Stimulated activated CD8-positive, alpha-beta memory T cell treated with anti-CD3 and anti-CD28 coated beads, Interleukin-7, amount 100 ng/mL, for 1 hour (primary cell): ENCODE measurements around the gene WNK2.

Source experiments
- DNase-seq, 2 donors: peaks; one replicate each; pipeline ENCODE4 v3.0.0-alpha.2; 2020; ENCODE audit warnings: low read depth in 2 of 2

The WNK2 gene

DNA sequence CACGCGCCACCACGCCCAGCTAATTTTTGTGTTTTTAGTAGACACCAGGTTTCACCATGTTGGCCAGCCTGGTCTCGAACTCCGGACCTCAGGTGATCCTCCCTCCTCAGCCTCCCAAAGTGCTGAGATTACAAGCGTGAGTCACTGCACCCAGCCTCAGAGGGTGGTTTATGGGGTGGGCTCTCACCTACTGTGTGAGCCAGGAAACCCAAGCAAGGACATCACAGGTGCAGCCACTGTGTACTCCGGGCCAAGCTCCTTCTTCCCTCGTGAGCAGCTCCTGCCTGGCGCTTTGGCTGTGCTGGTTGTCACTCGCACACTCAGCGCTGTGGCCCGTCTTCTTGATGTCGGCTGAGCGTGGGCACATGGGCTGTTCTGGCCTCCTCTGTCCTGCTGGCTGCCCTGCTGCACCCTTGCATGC is 70.1 kb downstream of the WNK2 start:
- no peak for DNase-seq

DNA sequence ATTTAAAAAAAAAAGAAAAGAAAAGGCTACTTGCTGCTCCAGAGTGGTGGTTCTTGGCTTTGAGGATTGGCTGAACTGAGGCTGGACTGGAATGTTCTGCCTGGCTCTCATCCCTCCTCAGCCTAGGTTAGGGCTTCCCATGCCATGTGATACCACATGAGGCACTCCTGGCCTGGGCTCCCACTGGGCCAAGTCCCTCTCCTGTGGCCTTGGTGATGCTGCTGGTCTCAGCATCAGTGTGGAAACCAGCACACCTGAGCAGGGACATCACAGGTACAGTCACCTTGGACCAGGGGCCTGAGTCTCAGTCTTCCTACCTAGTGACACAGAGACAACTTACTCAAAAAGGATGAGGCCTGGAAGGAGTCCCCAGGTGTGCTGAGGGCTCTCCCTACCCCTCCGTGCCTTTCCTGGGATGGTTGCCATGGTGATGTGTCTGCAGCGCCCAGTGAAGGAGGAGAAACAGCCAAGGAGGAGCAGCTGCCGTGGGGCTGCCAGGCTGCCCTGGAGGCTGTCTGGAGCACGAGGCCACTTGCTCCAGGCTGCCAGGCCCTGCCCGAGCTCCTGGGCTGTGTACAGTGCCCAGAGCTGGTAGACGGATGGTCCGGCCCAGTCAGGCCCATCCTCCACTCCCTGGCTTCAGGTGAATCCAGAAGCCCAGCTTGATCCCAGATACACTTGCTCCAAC is 71.0 kb downstream of the WNK2 start:
- no peak for DNase-seq

DNA sequence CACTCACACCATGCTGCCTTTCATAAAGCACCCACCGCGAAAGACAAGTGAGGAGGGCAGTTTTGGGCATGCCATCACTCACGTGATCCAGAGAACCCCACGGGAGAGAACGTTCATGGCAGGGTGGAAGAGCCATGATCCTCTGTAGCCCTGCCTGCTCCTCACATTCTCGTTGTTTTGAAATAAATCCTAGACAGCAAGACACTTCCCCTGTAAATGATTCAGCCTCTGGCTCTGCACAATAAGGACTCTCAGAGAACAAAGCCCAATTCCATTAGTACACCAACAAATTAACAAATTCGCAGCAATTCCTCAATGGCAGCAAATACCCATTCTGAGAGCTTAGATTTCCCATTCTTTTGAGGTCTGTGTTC is 71.5 kb downstream of the WNK2 start:
- DNase-seq: no peak

- DNase-seq: no peak
These were observed 72.3 kb downstream of the WNK2 start for GRCh38 chr9:93255994-93256877.

DNA sequence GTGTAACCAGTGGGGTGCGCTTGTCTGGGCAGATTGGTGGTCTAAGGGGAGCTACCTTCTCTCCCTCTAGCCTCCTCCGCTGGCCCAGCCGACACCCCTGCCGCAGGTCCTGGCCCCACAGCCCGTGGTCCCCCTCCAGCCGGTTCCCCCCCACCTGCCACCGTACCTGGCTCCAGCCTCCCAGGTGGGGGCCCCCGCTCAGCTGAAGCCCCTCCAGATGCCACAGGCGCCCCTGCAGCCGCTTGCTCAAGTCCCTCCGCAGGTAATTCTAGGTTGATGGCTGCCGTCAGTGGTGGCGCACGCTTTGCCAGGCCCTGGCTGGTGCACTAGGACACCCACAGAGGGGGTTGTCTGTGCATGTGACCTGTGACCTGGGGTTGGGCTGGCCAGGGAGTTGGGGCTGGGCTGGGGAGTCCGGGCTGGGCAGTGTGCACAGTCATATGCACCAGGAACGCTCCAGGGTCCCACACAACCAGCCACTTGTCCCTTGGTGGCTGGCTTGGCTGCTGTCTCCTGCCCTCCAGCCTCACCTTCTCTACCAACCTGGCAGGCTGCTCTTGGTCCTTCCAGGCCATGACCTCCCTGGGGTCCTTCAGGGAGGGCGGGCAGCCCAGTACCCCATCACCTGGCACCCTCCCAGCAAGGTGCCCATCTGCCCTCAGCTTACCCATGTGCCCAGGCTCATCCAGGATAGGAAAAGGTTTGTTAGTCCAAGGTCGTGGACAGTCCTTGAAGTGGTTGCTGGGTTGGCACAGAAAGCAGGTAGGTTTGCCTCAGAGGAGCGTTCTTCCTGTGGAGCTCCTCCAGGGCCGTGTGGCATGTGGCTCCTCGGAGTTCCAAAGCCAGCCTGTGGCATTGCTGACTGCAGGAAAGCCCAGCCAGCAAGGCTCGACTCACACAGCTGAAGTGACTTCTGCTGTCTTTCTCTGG is 73.2 kb downstream of the WNK2 start:
- DNase-seq: no peak

- DNase-seq: no peak
These were observed 73.9 kb downstream of the WNK2 start for GRCh38 chr9:93257808-93258331.

DNA sequence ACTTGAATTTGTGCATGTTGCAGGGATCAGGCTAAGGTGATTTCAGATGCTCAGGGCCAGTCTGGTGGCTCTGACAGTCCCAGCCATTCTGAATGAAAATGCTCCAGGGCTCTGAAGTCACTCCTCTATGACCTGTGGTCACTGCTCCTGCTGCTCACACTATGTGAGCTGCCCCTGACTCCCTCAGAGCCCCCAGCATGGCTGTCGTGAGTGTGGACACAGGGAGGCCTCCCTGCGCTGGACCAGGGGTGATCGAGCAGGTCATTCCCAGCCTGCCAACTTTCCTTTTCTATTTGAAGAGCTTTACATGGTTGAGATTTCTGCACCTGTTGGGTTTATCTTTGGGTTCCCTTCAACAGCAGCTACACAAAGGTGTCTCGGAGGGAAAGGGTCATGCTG is 74.5 kb downstream of the WNK2 start:
- no peak for DNase-seq

DNA sequence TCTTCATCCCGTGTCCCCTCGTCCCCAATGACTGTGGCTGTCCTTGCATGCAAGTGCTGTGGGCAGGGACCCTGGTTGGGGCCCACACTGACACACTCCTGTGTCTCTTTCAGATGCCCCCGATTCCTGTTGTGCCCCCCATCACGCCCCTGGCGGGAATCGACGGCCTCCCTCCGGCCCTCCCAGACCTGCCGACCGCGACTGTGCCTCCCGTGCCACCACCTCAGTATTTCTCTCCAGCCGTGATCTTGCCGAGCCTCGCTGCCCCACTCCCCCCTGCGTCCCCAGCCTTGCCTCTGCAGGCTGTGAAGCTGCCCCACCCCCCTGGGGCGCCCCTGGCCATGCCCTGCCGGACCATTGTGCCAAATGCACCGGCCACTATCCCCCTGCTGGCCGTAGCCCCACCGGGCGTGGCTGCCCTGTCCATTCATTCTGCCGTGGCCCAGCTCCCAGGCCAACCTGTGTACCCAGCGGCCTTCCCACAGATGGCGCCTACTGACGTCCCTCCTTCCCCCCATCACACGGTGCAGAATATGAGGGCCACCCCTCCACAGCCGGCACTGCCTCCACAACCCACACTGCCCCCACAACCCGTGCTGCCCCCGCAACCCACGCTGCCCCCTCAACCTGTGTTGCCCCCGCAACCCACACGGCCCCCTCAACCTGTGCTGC is 75.0 kb downstream of the WNK2 start:
- DNase-seq: no peak

- DNase-seq: no peak
These were observed 75.7 kb downstream of the WNK2 start for GRCh38 chr9:93259490-93260262.

- DNase-seq: no peak
These were observed 76.5 kb downstream of the WNK2 start for GRCh38 chr9:93260263-93261066.

DNA sequence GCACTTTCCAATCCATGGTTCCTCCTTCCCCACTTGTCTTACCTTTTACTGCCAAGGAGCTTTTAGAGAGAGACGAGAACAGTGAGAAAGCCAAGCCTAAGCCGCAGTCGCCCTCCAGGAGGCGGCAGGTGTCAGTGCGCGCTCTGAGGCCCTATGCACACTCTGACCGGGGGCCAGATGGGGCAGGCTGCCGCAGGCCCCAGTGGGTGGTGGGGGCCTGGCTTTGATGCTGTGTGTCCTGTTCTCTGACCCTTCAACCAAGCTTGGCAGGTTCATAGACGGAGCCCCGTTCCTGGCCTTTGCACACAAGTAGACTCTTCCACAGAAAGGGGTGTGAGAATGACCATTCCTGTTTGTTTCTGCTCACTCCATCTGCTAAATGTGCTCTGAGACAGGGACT is 77.3 kb downstream of the WNK2 start:
- no peak for DNase-seq

DNA sequence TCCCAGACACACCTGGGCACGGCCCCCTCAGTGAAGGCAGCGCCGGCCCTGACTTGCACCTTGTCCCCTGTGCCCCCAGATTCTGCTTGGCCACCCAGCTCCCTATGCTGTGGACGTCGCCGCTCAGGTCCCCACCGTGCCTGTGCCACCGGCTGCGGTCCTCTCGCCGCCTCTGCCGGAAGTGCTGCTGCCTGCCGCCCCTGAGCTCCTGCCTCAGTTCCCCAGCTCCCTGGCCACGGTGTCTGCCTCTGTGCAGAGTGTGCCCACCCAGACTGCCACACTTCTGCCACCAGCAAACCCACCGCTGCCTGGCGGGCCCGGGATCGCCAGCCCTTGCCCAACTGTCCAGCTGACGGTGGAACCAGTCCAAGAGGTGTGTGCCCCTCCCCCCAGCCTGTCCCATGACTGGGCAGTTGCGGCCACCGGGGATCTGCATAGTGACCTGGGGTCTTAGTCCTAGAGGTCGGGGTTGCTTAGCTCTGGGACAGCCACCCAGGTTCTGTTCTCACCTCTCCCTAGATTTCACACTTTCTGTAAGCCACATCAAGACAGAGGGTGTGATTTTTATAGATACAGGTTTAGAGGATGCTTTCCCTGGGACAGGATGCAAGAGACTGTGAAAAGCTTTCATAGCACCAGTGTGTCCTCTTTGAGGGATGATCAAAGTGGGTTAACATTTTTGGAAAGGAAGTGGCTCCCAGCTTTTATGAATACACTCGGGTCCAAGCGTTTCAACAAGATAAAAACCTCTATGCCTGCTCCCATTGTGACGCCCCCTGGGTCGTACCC is 78.0 kb downstream of the WNK2 start:
- no peak for DNase-seq

DNA sequence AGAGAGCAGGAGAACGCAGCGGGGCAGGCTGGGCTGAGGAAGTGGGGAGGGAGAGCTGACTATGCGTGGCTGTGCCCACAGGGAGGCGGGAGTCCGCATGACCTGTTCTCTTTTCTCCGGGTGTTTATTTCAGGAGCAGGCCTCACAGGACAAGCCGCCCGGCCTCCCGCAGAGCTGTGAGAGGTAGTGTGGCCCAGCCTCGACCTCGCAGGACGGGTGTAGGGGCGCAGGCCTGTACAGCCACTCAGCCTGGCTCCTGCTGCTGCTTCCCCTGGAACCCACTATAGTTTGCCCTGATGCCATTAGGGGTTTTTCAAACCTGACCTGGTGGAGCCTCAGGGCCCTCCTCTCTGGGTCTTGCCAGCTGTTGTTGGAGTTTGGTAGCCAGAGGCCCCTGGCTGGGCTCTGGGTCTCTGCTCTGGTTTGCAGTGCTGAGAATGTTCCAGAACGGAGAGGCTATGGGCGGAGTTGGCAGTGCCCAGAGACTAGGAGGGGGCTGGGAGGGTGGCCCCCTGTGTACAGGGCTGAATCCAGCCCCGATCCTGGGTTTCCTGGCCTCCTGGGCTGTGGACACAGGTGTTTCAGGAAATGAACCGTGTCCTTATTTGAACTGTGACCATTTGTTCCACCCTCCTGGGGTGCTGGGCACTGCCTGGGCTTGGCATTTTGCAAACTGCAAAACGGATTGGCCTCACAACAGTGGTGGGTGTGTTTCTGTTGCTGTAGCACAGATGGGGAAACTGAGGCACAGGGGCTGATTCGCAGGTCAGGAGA is 78.8 kb downstream of the WNK2 start:
- no peak for DNase-seq

DNA sequence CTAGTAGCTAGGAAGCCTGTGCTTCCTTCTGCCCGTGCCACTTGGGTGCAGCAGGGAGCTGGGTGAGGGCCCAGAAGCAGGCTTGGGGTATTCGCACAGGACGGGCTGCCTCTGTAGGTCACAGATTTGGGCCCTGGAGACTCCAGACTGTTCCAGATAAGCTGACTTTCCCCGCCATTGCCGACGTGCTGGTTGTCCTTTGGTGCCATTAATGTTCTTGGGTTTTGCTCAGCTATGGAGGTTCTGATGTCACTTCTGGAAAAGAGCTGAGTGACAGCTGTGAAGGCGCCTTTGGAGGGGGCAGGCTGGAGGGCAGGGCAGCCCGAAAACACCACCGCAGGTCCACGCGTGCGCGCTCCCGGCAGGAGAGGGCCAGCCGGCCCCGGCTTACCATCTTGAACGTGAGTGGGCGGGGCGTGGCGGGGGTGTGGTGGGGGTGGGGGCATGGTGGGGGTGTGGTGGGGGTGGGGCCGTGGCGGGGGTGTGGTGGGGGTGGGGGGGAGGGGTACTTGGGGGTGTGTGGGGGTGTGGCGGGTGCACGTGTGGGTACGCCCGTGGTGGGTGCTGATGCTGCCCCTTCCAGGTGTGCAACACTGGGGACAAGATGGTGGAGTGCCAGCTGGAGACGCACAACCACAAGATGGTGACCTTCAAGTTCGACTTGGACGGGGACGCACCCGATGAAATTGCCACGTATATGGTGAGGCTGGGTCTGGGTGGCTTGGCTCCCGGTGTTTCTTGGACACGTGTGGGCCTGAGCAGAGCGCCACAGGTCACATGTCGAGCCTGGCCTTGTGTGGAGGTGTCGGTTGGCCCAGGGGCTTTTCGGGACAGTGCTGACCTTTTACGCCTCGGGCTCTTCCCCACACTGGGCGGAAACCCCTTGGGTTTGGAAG is 79.6 kb downstream of the WNK2 start:
- DNase-seq: no peak

DNA sequence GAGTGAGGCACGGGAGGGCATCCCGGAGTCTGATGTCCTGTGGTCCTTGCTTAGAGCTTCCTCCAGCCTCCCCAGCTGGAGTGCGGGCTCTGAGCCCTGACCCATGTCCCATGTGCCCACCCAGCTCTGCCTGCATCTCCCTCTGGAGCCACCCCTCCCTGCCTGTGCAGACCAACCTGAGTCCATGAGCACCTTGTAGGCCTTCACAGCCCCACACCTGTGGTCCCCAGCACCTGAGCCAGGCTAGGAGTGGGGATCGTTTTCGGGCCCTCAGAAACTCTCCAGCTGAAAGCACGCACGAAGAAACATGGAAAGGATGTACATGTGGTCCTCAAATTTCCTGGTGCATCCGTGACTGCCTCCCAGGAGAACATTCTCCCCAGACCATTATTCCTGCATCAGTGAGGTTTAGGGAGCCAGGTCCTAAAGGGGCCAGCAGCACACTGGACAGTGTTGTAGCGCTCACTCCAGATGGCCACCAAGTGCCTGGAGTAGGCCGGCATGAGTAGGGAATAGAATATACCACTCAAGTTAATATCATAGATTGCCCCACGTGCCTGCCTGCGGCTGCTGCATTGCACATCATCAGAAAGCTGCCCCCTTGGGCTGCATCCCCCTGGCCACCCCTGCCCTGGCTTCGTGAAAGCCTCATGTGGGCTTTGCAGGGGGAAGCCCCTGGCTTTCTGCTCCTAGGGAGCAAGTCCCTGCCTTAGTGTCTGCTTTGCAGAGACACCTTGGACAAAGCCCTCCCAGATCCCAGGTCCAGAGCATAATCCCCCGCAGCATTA is 80.6 kb downstream of the WNK2 start:
- no peak for DNase-seq

DNA sequence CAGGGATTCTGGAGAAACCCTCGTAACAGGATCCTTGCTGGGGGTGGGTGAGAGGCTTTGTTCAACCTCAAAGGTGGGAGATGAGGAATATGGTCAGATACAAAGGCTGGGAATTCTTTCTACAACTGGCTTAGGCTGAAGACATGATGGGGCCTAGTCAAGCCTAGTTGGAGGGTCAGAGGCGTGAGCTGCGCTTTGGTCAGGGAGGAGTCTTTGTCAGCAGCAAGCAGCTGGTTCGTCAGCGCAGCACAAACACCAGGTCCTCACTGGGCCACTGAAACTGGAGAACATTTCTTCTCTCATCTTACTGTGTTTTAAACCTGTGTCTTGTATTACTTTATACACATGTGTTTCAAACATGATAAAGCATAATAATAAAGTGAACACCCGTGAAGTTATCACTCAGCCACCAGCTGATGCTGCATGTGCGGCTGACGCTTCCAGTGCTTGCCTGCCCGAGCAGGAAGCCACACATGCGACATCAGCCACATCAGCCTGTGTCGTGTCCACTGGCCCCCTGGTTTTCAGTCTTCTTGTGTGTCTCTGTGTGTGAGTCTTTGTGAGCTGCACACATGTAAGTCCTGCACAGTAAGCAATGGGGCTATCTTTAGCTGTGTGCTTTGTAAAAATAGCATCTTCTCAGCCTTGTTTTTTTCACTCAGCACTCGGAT is 81.5 kb downstream of the WNK2 start:
- no peak for DNase-seq
